Pancreas (tissue), 10 donors: ENCODE measurements around the gene PKP4. TPM values are rescaled to one million over a fixed set of nuclear protein-coding genes. Genes with fewer than 3 reads are reported as not detected.
A peak's percentile ranks its signal among the peaks of the same experiment; 100 is the strongest.

Experiments used
- ATAC-seq, 4 donors: fragments of 200-7000 bp; cut with Tn5 transposase; one replicate each; pipeline versions ENCODE4 v1.8.0 to v1.9.1; 2020; ENCODE audit warnings: mild to moderate bottlenecking in 4 of 4, moderate library complexity in 4 of 4
- DNase-seq, 6 donors: peaks; one replicate each; pipeline ENCODE4 v3.0.0-alpha.2; 2020
- FAIRE-seq: peaks from 2 replicates; lab custom pipeline; 2012; peaks lifted over from hg19 to GRCh38; lab: Jason Lieb, UNC
- H3K27ac ChIP-seq, 4 donors: fragments of 200-600 bp; sonication (generic); 1 replicate in 3 of 4; 2 replicates in 1 of 4; pipeline versions ENCODE4 v1.5.0 to v1.8.0; 2020
- H3K27me3 ChIP-seq, 4 donors: fragments of 200-600 bp; one replicate each; pipeline ENCODE4 v1.8.0; 2021
- H3K36me3 ChIP-seq, 3 donors: fragments of 200-600 bp; sonication (generic) in 1 of 3; one replicate each; pipeline versions ENCODE4 v1.5.0 to v1.8.0; 2020 to 2021
- H3K4me1 ChIP-seq, 3 donors: fragments of 200-600 bp; one replicate each; pipeline ENCODE4 v1.8.0; 2021
- H3K4me3 ChIP-seq, 4 donors: fragments of 200-600 bp; sonication (generic) in 2 of 4; one replicate each; pipeline versions ENCODE4 v1.5.0 to v1.8.0; 2020 to 2021
- H3K9me3 ChIP-seq, 4 donors: fragments of 200-600 bp; one replicate each; pipeline ENCODE4 v1.8.0; 2021
- CTCF ChIP-seq, 4 donors: fragments of 200-600 bp; sonication (generic) in 3 of 4; IDR thresholded peaks; one replicate each; pipeline versions ENCODE4 v1.5.0 to v1.8.0; 2021; ENCODE audit warnings: antibody characterized with exemption in 4 of 4
- WGBS, 2 donors: extraction: QIAGEN DNeasy Blood & Tissue Kit; methylation state at CpG; one replicate each; pipeline ENCODE4 v1.1.7; 2013; 5-methylcytosine and 5-hydroxymethylcytosine counted together
- intact Hi-C, 3 donors: fragments of 100-400 bp; cut with DNase I; formaldehyde crosslinking; loops; one replicate each; pipeline versions ENCODE4 v1.11.1 to v1.14.2; 2022
- polyA plus RNA-seq, 2 donors: library from polyadenylated mRNA; stranded (reverse); fragments of 200-250 nt; gene quantifications; one replicate each; pipeline ENCODE4 v1.2.3, GENCODE V29; 2013
- total RNA-seq, 6 donors: library from RNA; stranded (reverse); fragmentation: NEBNext Ultra II Directional in 4 of 6; extraction: Animal tissue kit (Norgen Biotek cat#: 25700) in 4 of 6; gene quantifications; one replicate each; pipeline versions ENCODE4 v1.2.1 to v1.2.4, GENCODE V29; 2021 to 2023
- donor health status: healthy with polysubstance abuse.
- donor health status: DM: no; HTN: no; CAD: no; lungs with moderate emphysema.
- donor health status: DM: no; HTN: no; CAD: no.
- donor health status: control.
- donor health status: control.
- donor health status: Bipolar disorder and iron deficiency.
- donor health status: DM: yes; HTN: yes; CAD: no.
- donor health status: DM: no; HTN: no; CAD: no.
- donor health status: DM: no; HTN: no; CAD: no.
- donor health status: DM: yes; HTN: yes; CAD: no.

Gene PKP4
- total and polyA plus RNA-seq, 8 donors = 20.4 to 46.2 (median 28.8) TPM

GRCh38 chr2:158618891-158619490, 162.2 kb downstream of the PKP4 start:
- peaks cover 0 to 19% (median 0%) of the 10 kb centered on the region in 3 donors for H3K36me3 ChIP-seq
- TF ChIP-seq CTCF (IDR thresholded peaks at IDR 0.05) = no peak
- no peaks in the 10 kb centered on the region for H3K9me3 ChIP-seq
- intact Hi-C loops = no loop called here
- peak in 3 of 4 donors; percentile 62 to 71 (median 64) for ATAC-seq
- no peaks in the 10 kb centered on the region for H3K27me3 ChIP-seq
- H3K27ac ChIP-seq = no peak overlapping the region
- 36 to 37% methylated on average over 4 of the region's 4 CpGs for WGBS, 2 donors
- peaks cover 0 to 8% (median 0%) of the 10 kb centered on the region in 3 donors for H3K4me1 ChIP-seq
- FAIRE-seq = no peak
- no peak overlapping the region for H3K4me3 ChIP-seq
- DNase-seq = no peak

DNA sequence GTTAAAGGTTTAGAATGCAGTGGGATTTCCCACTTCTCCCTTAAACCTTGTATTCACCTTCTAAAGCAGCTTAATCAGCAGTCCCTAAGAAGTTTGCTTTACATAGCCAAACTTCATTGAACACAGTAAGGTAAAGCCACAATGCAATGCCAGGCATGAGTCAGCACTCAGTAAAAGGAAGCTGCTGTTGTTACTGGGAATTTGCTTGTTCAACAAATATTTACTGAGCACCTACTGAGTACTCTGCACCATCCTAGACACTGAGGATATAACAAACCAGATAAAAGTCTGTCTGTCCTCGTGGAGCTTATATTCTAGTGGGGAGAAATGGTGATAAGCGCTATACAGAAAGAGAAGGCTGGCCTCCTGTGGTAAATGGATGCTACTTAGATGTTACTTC, 162.7 kb downstream of the PKP4 start:
- WGBS, 2 donors = 78 to 81% methylated on average over 2 of the region's 2 CpGs
- DNase-seq (no peak), ATAC-seq (peak; percentile 67 to 83 (median 73)), FAIRE-seq (no peak)
- no peak for TF ChIP-seq CTCF (IDR thresholded peaks at IDR 0.05)
- no peak overlapping the region for H3K4me3 ChIP-seq
- peaks cover 0 to 19% (median 0%) of the 10 kb centered on the region in 3 donors for H3K36me3 ChIP-seq
- intact Hi-C loops = no loop called here
- H3K4me1 ChIP-seq = peaks cover 0 to 8% (median 0%) of the 10 kb centered on the region in 3 donors
- no peaks in the 10 kb centered on the region for H3K27me3 ChIP-seq
- no peaks in the 10 kb centered on the region for H3K9me3 ChIP-seq
- H3K27ac ChIP-seq = no peak overlapping the region

DNA sequence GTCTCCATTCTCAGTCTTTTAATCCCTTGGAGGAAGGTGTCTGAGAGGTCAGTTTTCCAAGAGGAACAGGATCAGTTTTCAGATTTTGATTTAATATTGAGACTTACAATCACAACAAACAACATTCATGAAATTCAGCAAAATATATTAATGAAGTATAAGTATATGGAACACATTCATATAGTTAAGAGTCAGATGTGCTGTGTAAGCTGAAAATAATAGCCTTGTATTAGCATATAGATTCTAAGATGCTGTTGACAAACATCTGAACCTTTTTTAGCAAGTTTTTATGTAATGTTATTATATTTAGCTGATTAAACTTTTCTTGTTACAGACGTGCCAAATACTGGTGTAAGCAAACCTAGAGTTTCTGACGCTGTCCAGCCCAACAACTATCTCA, 163.9 kb downstream of the PKP4 start:
- DNase-seq (no peak), FAIRE-seq (no peak), ATAC-seq (no peak)
- H3K27me3 ChIP-seq = no peaks in the 10 kb centered on the region
- no peak for TF ChIP-seq CTCF (IDR thresholded peaks at IDR 0.05)
- H3K9me3 ChIP-seq = no peaks in the 10 kb centered on the region
- WGBS, 2 donors = 79 to 80% methylated on average over 2 of the region's 2 CpGs
- H3K36me3 ChIP-seq = peaks cover 0 to 19% (median 0%) of the 10 kb centered on the region in 3 donors
- no peak overlapping the region for H3K4me3 ChIP-seq
- H3K27ac ChIP-seq = no peak overlapping the region
- intact Hi-C loops = no loop called here
- H3K4me1 ChIP-seq = peaks cover 0 to 8% (median 0%) of the 10 kb centered on the region in 3 donors

DNA sequence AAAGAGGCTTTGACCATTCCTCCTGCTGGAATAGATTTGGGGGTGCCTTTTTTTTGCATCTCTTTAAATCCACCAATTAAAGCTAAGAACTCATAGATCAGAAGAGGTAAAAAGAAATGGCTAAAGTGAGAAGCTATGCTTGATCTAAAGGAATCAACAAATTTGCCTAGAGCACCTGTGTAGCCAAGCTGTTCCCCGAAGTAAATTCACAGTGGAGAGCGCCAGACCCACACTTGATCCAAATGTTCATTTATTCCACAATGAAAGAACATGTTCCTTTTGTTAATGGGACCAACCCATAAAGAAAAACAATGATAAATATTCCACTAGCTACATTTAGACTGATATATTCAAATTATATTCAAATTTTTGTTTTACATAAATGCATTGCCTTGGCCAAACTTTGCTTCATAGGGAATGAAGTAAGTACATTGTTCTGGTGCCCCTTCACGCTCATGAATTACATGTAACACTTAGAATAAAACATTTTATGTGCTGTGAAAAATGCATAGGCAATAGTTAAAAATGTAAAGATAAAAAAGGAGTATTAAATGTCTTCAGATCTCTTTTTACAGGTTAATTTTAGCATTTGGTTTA, 167.4 kb downstream of the PKP4 start:
- no peak for FAIRE-seq
- H3K4me3 ChIP-seq = no peak overlapping the region
- intact Hi-C loops = no loop called here
- DNase-seq = no peak
- H3K9me3 ChIP-seq = no peaks in the 10 kb centered on the region
- H3K27me3 ChIP-seq = no peaks in the 10 kb centered on the region
- WGBS, 2 donors = 97 to 98% methylated on average over 3 of the region's 3 CpGs
- H3K4me1 ChIP-seq = peaks cover 0 to 3% (median 0%) of the 10 kb centered on the region in 3 donors
- no peak for TF ChIP-seq CTCF (IDR thresholded peaks at IDR 0.05)
- H3K36me3 ChIP-seq = peaks cover 0 to 19% (median 0%) of the 10 kb centered on the region in 3 donors
- H3K27ac ChIP-seq = no peak overlapping the region
- no peak for ATAC-seq

DNA sequence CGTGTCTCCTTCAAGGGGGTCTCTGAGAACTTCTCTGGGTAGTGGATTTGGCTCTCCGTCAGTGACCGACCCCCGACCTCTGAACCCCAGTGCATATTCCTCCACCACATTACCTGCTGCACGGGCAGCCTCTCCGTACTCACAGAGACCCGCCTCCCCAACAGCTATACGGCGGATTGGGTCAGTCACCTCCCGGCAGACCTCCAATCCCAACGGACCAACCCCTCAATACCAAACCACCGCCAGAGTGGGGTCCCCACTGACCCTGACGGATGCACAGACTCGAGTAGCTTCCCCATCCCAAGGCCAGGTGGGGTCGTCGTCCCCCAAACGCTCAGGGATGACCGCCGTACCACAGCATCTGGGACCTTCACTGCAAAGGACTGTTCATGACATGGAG, 168.2 kb downstream of the PKP4 start:
- FAIRE-seq = no peak
- intact Hi-C loops = no loop called here
- peaks cover 0 to 19% (median 0%) of the 10 kb centered on the region in 3 donors for H3K36me3 ChIP-seq
- H3K4me1 ChIP-seq = no peaks in the 10 kb centered on the region
- DNase-seq = peak in 1 of 6 donors; percentile 36
- TF ChIP-seq CTCF (IDR thresholded peaks at IDR 0.05) = no peak
- H3K27ac ChIP-seq = no peak overlapping the region
- H3K9me3 ChIP-seq = no peaks in the 10 kb centered on the region
- no peaks in the 10 kb centered on the region for H3K27me3 ChIP-seq
- WGBS, 2 donors = 95 to 98% methylated on average over 19 of the region's 19 CpGs
- H3K4me3 ChIP-seq = no peak overlapping the region
- ATAC-seq = no peak
